ENCODE measurements around the gene GINS2.

GINS2 gene

DNA sequence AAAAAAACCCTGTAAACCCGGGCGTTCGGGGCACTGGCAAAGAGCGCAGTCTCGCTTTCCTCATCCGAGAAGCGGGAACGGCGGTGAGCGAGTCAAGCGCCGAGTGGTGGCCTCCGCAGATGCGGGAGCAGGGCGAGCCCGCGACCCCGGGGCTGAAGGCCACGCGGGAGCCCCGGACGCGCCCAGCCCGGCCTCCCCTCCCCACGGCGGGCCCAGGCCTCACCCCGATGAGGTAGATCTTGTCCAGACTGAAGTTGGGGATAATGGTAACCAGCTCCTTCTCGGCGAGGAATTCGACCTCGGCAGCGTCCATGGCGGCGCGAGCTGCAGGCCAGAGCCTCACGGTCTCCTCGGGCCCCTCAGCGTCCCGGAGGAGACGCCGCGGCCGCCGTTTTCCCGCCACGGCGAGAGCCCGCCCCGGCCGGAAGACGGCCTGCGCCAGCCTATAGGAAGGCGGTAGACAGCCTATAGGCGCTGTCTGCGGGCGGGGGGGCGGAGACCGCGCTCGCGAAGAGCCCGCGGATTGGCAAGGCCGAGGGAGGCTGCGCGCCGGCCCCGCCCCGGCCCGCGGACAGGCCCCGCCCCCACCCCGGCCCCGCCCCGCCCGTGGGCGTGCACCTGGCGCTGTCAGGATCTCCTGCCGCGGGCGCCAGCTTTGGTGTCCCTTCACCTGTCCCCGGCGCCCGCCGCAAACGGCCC is at the start of gene GINS2:
Gene GINS2 (minus strand): TSS at position 369 of the 699 bp plus-strand sequence. CDS start 56 bp downstream, at position 313.
- peak; percentile 77 to 83 for DNase-seq (ENCODE audit: low read depth in 2 of 2)

DNA sequence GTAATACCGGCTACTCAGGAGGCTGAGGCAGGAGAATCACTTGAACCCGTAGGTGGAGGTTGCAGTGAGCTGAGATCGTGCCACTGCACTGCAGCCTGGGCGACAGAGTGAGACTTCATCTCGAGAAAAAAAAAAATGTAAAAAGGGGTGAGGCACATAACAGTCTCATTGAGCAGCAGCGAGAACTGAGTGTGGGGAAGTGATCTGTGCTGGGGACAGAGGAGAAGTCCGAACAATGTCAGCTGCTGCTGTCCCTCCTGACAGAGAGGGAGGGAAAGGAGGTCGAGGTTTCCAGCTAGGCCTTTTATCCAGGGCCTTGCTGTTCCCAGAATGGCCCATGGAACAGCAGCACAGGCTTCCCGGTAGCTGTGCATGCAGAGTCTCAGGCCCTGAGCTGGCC is 48.2 kb upstream of the GINS2 start:
- no peak for DNase-seq (ENCODE audit: low read depth in 2 of 2)

DNA sequence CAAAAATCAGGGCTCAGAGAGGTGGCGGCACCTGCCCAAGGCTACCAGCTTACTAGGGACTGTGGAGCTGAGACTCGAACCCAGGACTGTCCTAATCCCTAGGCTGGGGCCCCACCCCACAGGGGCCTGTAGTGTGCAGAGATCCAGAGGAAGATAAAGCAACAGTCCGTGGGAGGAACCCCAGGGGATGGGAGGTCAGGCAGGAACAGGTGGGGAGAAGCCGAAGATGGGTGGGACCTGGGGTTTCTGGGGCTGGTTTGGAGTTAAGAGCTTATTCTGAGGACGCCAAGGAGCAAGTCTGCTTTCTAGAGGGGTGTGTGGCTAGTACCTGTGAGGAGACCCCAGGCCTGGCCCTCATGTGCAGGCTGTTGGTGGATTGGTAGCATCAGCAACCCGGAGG is 47.2 kb upstream of the GINS2 start:
- DNase-seq (ENCODE audit: low read depth in 2 of 2) = no peak

DNA sequence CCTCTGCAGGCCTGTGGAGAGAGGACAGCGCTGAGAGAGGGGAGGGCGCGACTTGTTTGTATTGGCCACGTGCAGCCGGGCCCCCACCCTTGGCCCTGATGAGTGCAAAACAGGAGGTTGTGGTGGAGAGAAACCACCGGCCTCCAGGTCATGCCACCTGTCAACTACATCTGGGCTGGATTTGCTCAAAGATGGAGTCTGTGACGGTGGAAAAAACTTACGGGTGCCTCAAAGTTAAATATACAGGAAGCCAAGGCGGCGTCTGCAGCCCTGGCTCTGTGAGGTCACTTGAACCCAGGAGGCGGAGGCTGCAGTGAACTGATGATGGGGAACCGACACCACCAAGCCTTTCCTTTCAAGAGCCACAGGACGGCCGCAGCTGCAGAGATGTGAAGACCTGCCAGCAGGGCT is 46.5 kb upstream of the GINS2 start:
- DNase-seq (ENCODE audit: low read depth in 2 of 2) = peak; percentile 16 to 17

DNA sequence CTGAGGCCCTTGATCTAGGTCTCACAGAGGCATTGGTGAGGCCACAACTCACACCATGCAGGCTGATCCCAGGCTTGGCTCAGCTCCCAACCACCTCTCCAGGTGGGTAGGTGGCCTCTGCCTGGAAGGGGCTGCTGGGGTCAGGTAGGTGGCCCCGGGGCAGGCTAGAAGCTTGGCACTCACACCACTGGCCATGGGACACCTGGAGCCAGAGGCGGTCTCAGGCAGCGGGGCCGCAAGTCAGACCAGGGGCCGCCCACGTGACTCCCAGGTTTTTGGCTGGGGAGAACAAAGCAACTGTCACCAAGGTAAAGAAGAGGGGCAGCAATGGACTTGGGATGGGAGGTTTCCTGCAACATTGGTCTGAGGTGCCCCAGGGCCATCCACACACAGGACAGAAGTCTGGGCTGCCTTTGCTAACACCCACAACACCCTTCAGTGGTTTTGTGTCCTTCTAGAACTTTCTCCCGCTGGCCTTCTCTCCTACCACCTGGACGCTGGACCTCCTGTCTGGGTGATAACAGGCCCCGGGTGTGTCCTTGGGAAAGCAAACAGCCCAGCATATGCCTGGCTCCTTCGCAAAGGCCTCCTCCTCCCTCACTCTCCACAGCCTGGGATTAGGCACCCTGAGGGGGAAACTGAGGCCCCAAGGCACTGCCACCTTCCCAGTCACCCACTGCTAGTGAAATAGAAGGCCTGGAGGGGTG is 45.7 kb upstream of the GINS2 start:
- no peak for DNase-seq (ENCODE audit: low read depth in 2 of 2)

DNA sequence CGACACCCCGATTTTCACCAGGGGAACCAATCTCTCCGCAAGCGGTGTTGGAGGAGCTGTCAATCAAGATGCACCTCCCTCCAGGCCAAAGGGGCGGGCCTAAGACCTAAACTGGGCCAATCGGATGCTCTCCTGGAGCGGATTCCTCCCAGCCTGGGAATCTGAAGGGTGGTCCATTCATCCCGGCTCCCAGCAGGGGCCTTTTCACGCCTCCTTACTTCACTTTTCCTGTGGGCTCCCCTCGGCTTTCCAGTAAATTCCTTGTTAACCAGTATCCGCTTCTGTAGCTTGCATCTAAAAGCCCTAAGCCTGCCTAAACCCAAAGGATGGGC is 45.1 kb upstream of the GINS2 start:
- no peak for DNase-seq (ENCODE audit: low read depth in 2 of 2)

DNA sequence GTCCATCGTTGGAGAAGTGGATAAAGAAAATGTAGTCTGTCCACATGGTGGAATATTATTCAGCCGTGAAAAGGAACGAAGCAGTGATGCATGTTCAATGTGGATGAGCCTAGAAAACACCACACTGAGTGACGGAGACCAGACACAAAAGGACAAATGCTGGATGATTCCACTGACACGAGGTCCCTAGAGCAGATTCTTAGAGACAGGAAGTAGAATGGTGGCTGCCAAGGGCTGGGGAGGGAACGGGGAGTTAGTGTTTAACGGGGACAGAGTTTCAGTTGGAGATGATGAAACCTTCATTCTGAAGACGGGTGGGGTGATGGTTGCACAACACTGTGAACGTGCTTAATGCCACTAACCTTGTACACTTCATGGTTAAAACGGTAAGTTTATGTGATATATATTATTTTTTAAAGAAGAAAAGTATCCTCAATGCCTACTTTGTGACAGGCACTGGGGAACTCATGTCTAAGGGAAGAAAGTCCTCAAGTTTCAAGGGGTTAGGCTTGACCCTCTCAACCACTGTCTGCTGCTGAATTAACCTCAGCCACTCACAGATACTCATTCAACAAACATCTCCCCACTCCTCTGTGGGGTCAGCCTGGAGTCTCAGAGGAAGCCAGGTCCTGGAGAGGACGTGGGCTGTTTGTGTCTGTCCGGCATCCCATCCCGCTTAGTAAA is 44.5 kb upstream of the GINS2 start:
- DNase-seq (ENCODE audit: low read depth in 2 of 2) = no peak

DNA sequence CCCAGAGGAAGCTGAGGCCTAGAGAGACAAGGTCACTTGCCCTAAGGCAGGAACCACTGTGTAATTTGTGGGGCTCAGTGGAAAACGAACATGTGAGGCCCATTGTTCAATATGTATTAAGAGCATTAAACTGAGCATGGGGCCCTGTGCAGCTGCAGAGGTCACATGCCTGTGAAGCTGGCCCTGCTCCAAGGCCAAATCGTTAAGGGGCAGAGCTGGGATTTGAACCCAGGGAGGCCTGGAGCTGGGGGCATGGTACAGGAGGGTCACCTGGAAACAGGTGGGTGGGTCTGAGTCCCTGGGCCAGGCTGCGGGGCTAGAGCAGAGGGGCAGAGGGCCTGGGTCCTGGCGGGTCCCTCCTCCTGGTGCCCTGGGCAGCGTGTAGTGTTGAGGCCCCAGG is 42.4 kb upstream of the GINS2 start:
- no peak for DNase-seq (ENCODE audit: low read depth in 2 of 2)

DNA sequence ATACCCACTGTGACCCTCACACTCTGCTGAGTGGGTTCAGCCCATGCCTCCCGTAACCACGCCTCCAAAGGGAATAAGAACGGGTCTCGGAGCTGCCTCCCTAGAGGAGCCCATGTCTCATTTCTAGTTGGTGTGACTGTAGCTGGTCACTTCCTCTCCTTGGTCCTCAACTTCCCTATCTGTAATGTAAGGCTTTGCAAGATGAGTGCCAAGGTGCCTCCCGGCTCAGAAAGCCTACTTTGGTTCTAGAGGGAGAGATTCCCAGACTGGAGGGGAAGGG is 41.4 kb upstream of the GINS2 start:
- DNase-seq (ENCODE audit: low read depth in 2 of 2) = no peak

DNA sequence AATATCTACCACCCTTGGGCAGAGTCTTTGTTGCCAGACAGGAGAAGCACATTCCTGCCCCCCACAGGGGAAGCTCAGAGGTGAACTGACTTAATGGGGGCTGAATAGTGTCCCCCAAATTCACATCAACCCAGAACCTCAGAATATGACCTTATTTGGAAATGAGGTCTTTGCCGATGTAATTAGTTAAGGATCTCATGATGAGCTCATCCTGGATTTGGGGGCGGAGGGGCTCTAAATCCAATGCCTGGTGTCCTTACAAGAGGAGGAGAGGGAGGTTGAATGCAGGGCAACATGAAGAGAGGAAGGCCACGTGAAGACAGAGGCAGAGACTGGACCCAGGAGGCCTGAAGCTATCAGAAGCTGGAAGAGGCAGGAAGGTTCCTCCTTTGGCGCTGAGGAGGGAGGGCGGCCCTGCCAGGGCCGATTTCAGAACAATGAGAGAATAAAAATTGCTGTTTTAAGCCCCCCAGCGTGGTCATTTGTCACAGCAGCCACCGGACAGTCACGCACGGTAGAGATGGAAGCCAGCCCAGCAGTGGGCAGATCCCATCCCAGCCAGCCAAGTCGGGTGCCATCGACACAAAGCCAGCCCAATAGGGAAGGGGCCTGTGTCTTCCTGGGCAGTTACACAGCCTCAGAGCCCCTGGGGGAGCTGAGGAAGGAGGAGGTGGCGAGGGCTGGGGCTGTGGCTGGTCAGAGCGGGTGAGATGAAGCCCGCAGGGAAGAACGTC is 40.9 kb upstream of the GINS2 start:
- DNase-seq (ENCODE audit: low read depth in 2 of 2) = no peak

DNA sequence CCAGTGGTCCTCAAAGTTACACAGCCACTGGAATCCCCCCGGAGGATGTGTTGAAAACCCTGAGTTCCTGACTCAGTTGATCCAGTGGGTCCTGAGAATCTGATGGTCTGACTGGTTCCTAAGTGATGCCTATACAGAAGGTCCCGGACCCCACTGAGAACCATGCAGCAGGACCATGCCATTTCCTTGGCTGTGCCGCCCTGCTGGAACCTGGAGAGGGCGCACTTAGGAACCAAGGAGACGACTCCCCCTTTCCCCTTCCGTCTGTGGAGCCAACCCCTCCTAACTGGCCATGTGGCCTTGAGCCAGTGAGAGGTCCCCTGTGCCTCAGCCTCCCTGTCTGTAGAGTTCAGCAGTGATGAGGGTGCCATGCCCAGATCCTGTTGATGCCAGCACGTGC is 40.1 kb upstream of the GINS2 start:
- no peak for DNase-seq (ENCODE audit: low read depth in 2 of 2)

DNA sequence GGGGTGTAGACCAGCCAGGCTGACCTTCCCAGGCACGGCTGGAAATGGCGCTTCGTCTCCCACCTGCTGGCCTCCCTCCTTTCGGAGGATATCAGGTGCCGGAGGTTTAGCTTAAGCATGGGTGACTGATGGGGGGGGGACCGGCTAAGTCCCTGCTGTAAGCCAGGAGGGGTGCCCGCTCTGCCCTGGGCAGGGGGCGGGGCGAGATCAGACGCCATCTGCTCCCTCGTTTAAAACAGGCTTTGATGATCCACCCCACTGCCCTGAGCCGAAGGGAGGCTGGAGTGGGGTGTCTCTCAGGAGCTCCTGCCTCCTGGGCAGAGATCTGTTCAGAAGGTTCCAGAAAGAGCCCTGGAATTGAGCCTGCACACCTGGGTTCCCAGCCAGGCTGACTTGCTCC is 36.2 kb upstream of the GINS2 start:
- no peak for DNase-seq (ENCODE audit: low read depth in 2 of 2)

DNA sequence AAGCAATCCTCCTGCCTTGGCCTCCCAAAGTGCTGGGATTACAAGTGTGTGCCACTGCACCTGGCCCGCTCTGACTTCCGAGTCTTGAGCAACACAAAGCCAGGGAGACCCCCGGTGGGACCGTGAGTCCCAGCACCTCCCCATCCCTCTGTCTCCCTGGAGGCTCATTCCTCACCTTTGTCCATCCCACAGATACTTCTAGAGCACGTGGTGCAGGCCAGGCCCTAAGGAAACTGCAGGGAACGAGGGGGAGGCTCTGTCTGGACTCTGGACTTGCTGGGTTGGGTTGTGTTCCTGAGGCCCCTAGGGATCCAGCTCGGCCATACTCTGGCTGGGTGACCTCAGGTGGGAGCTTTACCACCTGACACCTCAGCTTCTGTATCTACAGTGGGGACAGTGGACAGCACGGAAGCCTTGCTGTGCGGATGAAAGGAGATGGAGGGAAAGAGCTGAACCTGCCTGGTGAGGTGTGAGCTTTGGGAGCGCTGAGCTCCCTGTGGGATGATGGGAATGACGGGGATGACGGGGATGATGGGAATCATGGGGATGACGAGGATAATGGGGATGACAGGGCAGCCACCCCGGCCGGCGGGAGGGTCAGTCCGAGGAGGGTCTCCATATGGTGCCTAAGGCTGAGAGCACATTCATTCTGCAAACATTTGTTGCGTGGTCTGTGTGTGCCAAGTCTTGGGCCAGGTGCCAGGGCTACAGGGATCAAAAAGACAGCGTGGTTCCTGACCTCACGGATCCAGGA is 35.5 kb upstream of the GINS2 start:
- DNase-seq (ENCODE audit: low read depth in 2 of 2) = no peak

DNA sequence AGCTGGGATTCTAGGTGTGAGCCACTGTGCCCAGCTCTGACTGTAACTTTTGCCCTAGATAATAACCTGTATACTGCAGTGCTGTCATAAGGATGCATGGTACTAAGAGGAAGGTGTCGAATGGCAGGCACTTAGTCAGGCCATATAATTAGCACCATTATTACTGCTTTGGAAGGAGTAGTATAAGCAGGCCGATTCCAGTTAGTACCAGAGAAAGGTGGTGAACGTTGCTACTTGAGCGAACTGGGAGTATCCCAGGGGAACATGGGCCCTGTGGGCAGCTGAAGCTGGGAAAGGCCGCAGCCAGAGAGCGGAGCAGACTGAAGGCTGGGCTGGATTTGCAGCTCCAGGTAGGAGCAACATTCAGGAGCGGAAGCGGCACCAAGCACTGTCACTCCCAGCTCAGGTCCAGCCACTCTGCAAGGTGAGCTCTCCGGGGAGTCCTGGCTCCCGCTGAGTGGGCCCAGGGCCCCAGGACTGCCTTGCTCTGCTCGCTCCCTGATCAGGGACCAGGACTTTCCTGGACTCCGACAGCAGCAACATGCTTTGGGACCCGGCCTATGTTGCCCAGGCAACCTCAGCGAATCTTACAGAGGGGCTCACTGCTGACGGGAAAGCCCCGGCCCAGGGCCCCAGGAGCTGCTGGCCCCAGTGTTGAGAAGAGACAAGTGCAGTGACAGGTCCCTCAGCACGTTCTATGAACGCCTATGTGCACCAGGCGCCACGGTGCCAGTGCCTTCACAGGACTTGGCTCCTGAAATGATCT is 33.6 kb upstream of the GINS2 start:
- DNase-seq (ENCODE audit: low read depth in 2 of 2) = no peak

DNA sequence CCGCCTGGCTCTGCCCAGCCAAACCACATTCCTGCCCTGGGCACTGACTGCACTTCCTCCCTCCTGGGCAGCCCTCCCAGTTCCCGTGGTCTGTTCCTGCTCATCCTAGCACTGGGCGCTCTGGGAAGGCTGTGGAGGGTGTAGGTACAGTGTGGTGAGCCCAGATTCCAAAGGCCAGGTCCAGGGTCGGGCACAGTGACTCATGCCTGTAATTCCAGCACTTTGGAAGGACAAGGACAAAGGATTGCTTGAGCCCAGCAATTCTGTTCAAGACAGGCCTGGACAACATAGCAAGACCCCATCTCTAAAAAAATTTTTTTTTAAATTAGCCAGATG is 31.5 kb upstream of the GINS2 start:
- DNase-seq (ENCODE audit: low read depth in 2 of 2) = no peak

DNA sequence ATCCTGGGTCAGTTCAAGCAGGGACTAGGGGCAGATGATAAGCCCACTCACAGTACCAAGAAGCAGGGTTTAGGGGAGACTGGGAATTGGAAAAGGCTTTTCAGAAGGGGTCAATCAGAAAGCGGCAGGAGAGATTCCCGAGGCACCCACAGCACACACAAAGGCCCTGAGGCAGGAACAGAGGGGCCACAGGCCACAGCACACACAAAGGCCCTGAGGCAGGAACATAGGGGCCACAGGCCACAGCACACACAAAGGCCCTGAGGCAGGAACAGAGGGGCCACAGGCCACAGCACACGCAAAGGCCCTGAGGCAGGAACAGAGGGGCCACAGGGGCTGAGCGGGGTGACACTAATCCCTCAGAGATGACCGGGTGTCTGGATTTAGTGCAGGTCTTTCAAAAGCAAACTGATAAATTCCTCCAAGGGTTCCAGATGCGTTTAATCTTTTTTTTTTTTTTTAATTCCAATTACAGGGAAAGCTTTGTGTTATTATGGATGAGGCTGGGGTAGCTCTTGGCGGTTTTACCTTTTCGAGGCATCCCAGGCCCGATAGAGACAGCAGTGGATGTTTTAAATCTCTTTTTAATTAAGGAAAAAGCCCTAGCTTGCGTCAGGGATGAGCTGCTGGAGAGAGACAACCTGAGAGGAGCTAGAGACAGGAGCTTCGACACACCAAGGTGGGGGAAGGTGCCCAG is 31.0 kb upstream of the GINS2 start:
- DNase-seq (ENCODE audit: low read depth in 2 of 2) = no peak

DNA sequence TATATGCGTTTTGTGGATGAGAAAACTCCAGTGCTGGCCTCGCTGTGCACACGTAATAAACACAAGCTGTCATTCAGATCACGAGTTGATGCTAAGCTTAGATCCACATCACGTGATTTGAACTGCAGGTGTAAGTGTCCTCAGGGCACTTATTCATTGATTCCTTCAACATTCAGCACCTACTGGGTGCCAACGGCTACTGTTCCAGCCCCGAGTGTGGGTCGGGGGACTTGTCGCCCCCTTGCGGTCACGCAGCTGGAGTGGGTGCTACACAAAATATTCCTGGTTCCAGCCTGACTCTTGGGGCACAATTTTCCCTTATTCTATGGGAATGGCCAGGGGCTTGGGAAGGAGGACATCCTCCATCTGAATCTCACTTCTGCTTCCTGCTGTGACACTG is 29.9 kb upstream of the GINS2 start:
- no peak for DNase-seq (ENCODE audit: low read depth in 2 of 2)

DNA sequence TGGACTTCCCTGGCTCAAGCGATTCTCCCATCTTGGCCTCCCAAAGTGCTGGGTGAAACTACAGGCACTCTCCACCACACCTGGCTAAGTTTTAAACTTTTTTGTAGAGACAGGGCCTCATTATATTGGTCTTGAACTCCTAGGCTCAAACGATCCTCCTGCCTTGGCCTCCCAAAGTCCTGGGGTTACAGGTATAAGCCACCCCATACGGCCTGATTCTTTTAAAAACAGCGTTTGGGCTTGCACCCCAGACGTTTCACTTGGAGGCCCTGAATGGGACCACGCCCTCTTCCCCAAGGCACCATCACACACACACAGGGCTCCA is 29.4 kb upstream of the GINS2 start:
- DNase-seq (ENCODE audit: low read depth in 2 of 2) = no peak

DNA sequence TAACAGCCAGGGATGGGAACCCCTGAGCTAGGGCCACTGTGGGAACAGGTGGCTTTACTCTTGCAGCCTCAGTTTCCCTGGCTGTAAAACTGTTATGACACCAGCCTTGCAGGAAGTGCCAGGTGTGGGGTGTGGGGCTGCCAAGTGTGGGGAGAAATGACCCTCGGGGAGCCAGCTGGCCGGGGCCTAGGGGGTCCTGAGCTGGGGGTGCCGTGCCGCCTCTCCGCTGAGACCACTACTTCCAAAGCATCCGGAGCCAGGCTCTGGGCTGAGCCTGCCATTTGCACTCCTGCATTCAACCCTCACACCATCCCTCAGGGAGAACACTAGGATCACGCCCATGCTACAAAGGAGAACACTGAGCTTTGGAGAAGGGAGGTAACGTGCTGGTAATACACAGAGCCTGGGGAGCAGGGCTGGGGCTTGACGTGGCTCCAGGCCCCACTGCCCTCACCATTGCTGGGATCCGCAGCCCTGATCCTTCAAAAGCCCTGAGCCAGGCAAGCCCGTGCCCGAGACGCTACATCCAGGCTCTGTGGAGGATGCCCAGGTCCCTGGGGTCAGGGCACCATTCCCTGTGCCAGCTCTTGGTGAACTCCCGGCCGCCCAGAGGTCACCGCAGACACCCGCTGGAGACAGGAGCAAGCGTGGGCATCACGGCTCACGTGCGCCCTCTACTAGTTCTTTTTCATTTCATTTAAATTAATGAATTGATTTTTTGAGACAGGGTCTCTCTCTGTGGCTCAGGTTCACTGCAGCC is 28.8 kb upstream of the GINS2 start:
- peak; percentile 8 to 24 for DNase-seq (ENCODE audit: low read depth in 2 of 2)

DNA sequence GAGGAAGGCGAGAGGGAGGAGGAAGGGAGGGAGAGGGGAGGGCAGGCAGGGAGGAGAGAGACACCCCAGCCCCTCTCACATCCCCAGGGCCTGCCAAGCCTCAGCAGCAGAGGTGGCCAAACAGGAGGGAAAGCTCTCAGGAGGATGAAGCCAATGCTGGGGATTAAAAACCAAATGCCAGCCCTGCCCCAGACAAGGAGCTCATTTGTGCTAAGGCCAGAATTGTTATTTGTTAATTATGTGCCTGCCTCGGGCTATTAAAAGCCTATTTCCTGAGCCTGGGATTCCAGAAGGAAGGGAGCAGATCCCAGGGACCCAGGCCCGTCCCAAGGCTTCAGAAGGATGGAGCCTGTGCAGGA is 27.9 kb upstream of the GINS2 start:
- no peak for DNase-seq (ENCODE audit: low read depth in 2 of 2)
